Testis (tissue), 3 donors: ENCODE results near the gene CCNY. TPM values are rescaled to one million over a fixed set of nuclear protein-coding genes. Genes with fewer than 3 reads are reported as not detected.

Experiments used
- DNase-seq: peaks from one replicate; pipeline ENCODE4 v3.0.0-alpha.2; 2019
- H3K27ac ChIP-seq, 2 donors: fragments of 200-600 bp; sonication (generic); one replicate each; pipeline ENCODE4 v1.5.1; 2019
- H3K27me3 ChIP-seq: fragments of 200-600 bp; sonication (generic); one replicate; pipeline ENCODE4 v1.5.1; 2019
- H3K36me3 ChIP-seq: fragments of 200-600 bp; sonication (generic); one replicate; pipeline ENCODE4 v1.5.1; 2017; ENCODE audit warnings: low read depth; ENCODE audit errors: missing control alignments
- H3K4me1 ChIP-seq: fragments of 200-600 bp; sonication (generic); one replicate; pipeline ENCODE4 v1.5.1; 2019
- H3K4me3 ChIP-seq, 2 donors: fragments of 200-600 bp; sonication (generic); one replicate each; pipeline ENCODE4 v1.5.1; 2017 to 2019
- H3K9me3 ChIP-seq: fragments of 200-600 bp; sonication (generic); one replicate; pipeline ENCODE4 v1.5.1; 2017
- POLR2A ChIP-seq: fragments of 450-650 bp; IDR thresholded peaks from one replicate; pipeline ENCODE4 v1.6.1; 2017; ENCODE audit warnings: antibody characterized with exemption, mild to moderate bottlenecking, moderate library complexity
- WGBS, 2 donors: methylation state at CpG; one replicate each; pipeline ENCODE4 v1.1.5; 2018; 5-methylcytosine and 5-hydroxymethylcytosine counted together
- intact Hi-C: fragments of 100-400 bp; cut with DNase I; formaldehyde crosslinking; loops from one replicate; pipeline ENCODE4 v1.15.1; 2023; ENCODE audit warnings: low total_unique reads
- polyA plus RNA-seq: library from polyadenylated mRNA; stranded (reverse); fragments of 350-450 nt; fragmentation: Illumina TruSeq; extraction: RNeasy Lipid Tissue Mini Kit (QIAGEN cat#74804); gene quantifications from one replicate; pipeline ENCODE4 v1.2.3, GENCODE V29; 2014; ENCODE audit warnings: low read depth, low replicate concordance; ENCODE audit not compliant: insufficient read depth
- total RNA-seq, 2 donors: library from RNA; depleted of rRNA; stranded (reverse); fragments of >200 nt; gene quantifications; one replicate each; pipeline ENCODE4 v1.2.3, GENCODE V29; 2016
- TF ChIP-seq, protein P1 (sequence below), 3 experiments: fragments of 450-650 bp in 2 of 3; fragments of 200-600 bp in 1 of 3; sonication (generic) in 1 of 3; IDR thresholded peaks; one replicate each; pipeline ENCODE4 v1.5.1; 2016 to 2019; ENCODE audit warnings: antibody characterized with exemption in 3 of 3, mild to moderate bottlenecking in 2 of 3, moderate library complexity in 1 of 3

CCNY gene
- total and polyA plus RNA-seq, 3 donors from 2014 or later, result 103 to 380 (median 132) TPM

DNA sequence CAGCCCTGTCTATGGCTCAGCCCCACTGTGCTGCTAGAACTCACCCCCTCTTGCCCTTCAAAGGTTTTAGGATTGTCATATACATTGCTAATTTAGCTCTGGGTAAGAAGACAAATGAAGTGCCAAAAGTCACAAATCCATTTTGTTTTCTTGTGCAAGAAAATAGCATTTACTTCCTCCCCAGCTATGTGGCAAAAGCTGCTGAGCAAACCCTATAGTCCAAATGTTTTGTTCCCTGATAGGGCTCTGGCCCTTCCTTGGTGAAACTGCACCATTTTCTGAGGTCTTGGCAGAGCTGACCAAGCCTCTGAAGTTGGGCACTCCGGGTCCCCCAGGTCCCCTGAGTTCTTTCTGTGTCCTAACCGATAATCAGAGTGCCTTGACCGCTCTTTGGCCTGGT, 184.7 kb downstream of the CCNY start:
- Histone ChIP-seq H3K9me3 (no peaks in the 10 kb centered on the region), H3K4me3 (no peak overlapping the region), H3K36me3 (no peaks in the 10 kb centered on the region), H3K4me1 (no peaks in the 10 kb centered on the region), H3K27me3 (no peaks in the 10 kb centered on the region), H3K27ac (no peak overlapping the region)
- DNase-seq, result no peak
- WGBS, 2 donors, result 82 to 98% methylated on average over 3 of the region's 3 CpGs
- intact Hi-C loops, result no loop called here
- TF ChIP-seq POLR2A, result no peak
- TF ChIP-seq, protein P1, sequence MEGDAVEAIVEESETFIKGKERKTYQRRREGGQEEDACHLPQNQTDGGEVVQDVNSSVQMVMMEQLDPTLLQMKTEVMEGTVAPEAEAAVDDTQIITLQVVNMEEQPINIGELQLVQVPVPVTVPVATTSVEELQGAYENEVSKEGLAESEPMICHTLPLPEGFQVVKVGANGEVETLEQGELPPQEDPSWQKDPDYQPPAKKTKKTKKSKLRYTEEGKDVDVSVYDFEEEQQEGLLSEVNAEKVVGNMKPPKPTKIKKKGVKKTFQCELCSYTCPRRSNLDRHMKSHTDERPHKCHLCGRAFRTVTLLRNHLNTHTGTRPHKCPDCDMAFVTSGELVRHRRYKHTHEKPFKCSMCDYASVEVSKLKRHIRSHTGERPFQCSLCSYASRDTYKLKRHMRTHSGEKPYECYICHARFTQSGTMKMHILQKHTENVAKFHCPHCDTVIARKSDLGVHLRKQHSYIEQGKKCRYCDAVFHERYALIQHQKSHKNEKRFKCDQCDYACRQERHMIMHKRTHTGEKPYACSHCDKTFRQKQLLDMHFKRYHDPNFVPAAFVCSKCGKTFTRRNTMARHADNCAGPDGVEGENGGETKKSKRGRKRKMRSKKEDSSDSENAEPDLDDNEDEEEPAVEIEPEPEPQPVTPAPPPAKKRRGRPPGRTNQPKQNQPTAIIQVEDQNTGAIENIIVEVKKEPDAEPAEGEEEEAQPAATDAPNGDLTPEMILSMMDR (IDR thresholded peaks at IDR 0.05), result no peak

GRCh38 chr10:35523670-35524225, 187.4 kb downstream of the CCNY start:
- 79% methylated on average over 3 of the region's 3 CpGs for WGBS, 2 donors
- DNase-seq, result no peak
- intact Hi-C loops, result no loop called here
- no peaks in the 10 kb centered on the region for H3K4me1 ChIP-seq
- no peak overlapping the region for H3K4me3 ChIP-seq
- no peaks in the 10 kb centered on the region for H3K27me3 ChIP-seq
- no peaks in the 10 kb centered on the region for H3K36me3 ChIP-seq
- H3K9me3 ChIP-seq, result no peaks in the 10 kb centered on the region
- H3K27ac ChIP-seq, result no peak overlapping the region
- TF ChIP-seq POLR2A, result no peak
- TF ChIP-seq, protein P1 (IDR thresholded peaks at IDR 0.05), result no peak

- intact Hi-C loops, result no loop called here
- Histone ChIP-seq H3K9me3 (no peaks in the 10 kb centered on the region), H3K4me1 (no peaks in the 10 kb centered on the region), H3K4me3 (no peak overlapping the region), H3K27me3 (no peaks in the 10 kb centered on the region), H3K27ac (no peak overlapping the region), H3K36me3 (no peaks in the 10 kb centered on the region)
- no peak for TF ChIP-seq POLR2A
- TF ChIP-seq, protein P1 (IDR thresholded peaks at IDR 0.05), result no peak
- DNase-seq, result no peak
- 80 to 93% methylated on average over 8 to 9 of the region's 9 CpGs for WGBS, 2 donors
Observed at GRCh38 chr10:35526746-35527145, 190.4 kb downstream of the CCNY start.

DNA sequence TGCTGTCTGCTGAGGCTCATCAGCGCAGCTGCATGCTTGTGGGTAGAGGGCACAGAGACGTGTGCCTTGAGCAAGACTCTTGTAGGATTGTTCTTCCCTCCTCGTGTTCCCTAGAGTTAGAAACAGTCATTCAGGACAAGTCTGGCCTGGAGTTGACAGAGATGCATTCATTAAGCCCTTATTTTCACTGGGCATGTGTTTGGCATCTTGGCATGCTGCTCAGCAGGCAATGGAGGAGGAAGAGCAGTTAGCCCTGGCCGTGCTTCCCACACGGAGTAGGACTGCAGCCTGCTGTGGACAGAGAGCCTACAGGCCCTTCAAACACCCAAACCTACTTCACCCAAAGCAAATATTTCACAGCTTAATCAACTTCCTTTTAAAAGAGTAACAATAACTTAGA, 195.8 kb downstream of the CCNY start:
- TF ChIP-seq, protein P1 (IDR thresholded peaks at IDR 0.05), result no peak
- no peak for TF ChIP-seq POLR2A
- 87 to 97% methylated on average over 5 of the region's 5 CpGs for WGBS, 2 donors
- H3K4me1 ChIP-seq, result no peaks in the 10 kb centered on the region
- H3K9me3 ChIP-seq, result no peaks in the 10 kb centered on the region
- H3K27ac ChIP-seq, result no peak overlapping the region
- intact Hi-C loops, result no loop called here
- H3K4me3 ChIP-seq, result no peak overlapping the region
- no peaks in the 10 kb centered on the region for H3K36me3 ChIP-seq
- no peak for DNase-seq
- no peaks in the 10 kb centered on the region for H3K27me3 ChIP-seq

- no peak for TF ChIP-seq POLR2A
- TF ChIP-seq, protein P1 (IDR thresholded peaks at IDR 0.05), result no peak
- Histone ChIP-seq H3K9me3 (no peaks in the 10 kb centered on the region), H3K4me1 (no peaks in the 10 kb centered on the region), H3K36me3 (no peaks in the 10 kb centered on the region), H3K27me3 (no peaks in the 10 kb centered on the region), H3K4me3 (no peak overlapping the region), H3K27ac (no peak overlapping the region)
- no peak for DNase-seq
- whole genome bisulfite sequencing, 2 donors, result 79 to 85% methylated on average over 4 of the region's 4 CpGs
- intact Hi-C loops, result no loop called here
Observed at GRCh38 chr10:35533565-35533964, 197.3 kb downstream of the CCNY start.
